KOPT-K1 (cell line): ENCODE results near the gene GATAD2A.
"Not testable (repeated sequence)": the region's sequence is repeated elsewhere in the genome, so short reads cannot be mapped to it uniquely, and the experiment has no call there.

Experiments
- H3K27ac ChIP-seq: fragments of 200-600 bp; sonication (generic); 2 replicates; pipeline ENCODE4 v1.5.1; 2016; ENCODE audit warnings: antibody characterized with exemption, mild to moderate bottlenecking, low read depth, low read length; ENCODE audit not compliant: poor library complexity, severe bottlenecking
- H3K36me3 ChIP-seq: fragments of 200-600 bp; sonication (generic); 2 replicates; pipeline ENCODE4 v1.5.1; 2017; ENCODE audit warnings: antibody characterized with exemption, mild to moderate bottlenecking, low read length, moderate library complexity; ENCODE audit not compliant: insufficient read depth
- H3K9me3 ChIP-seq: fragments of 200-600 bp; sonication (generic); 2 replicates; pipeline ENCODE4 v1.5.1; 2017; ENCODE audit warnings: antibody characterized with exemption, low read length, mild to moderate bottlenecking; ENCODE audit not compliant: insufficient read depth, poor library complexity, severe bottlenecking

The GATAD2A gene

DNA sequence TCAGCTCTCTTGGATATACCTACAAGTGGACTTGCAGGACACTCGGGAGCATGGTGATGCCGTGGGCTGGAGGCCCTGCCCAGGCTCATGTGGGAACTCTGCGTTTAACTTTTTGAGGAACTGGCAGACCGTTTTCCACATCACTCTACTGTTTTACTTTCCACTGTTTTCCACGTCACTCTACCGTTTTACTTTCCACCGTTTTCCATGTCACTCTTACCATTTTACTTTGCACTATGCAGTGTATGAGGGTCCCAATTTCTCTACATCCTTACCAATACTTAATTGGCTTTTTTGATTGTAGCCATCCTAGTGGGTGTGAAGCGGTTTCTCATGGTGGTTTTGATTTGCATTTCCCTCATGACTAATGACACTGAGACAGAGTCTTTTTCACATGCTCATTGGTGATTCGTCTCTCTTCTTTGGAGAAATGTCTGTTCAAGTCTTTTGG is 40.5 kb downstream of the GATAD2A start:
- Histone ChIP-seq H3K27ac (no peak overlapping the region), H3K9me3 (no peaks in the 10 kb centered on the region), H3K36me3 (peaks cover 28% of the 10 kb centered on the region; the same call in 1 of the 2 replicates)

DNA sequence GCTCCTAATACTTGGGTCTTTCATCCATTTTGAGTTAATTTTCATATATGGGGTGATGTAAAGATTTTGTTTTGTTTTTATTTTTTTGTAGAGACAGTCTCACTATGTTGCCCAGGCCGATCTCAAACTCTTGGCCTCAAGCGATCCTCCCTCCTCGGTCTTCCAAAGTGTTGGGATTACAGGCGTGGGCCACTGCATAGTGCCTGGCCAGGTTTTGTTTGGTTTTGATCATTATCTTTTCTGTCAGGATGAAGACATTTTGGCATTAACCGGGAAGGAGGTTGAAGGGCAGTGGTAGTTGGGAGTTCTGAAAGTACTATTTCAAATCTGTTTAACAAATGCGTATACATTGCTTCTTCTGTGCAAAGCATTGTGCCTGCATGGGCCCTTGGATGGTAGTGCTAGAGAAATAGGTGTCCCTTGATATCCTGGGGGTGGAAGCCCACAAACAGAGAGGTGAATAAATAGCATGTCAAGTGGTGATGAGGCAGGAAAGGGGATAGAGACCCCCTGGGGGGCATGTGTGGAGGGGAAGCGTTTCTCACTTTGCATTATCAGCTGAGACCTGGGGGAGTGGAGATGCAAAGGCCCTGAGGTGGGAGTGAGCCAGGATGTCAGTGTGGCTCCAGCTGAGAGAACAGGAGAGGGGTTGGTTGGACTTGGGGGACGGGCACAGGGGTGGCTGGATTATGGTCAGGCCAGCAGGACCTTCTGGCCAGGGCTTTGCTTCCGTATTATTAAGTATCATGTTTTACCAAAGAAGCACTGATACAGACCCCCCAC is 41.4 kb downstream of the GATAD2A start:
- H3K27ac ChIP-seq, result peak overlapping the region; percentile 15
- H3K36me3 ChIP-seq, result peaks cover 28% of the 10 kb centered on the region; the same call in 1 of the 2 replicates
- H3K9me3 ChIP-seq, result no peaks in the 10 kb centered on the region

DNA sequence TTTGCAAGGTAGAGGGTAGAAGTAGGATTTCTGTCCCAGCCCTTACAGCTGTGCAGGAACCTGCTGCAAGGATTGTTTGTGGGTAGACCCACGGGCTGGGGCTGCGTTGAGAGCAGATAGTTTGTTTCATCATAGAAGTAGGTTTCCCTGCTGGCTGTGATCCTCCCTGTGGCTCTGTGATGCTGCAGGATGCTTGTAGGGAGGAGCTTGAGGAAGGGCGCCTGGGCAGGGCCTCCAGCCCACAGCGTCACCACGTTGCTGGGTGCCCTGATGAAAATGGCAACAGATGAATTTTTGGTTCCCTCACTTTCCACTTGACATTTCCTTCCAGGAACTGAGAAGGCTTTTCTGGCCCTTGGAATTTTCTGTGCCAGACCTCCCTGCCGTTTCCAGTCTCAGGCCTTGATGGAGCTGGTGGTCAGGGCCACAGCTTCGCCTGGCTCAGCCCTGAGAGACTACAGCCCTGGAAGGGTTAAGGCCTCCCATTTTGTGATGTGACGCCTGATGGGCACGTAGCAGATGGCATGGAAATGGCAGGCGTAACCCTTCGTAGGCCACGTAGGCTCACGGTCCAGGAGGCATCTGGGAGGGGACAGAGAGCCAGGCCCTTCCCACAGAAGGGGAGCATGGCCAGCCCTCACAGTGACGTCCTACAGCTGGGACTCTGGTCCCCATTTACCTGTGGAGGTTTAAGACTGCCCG is 42.2 kb downstream of the GATAD2A start:
- H3K9me3 ChIP-seq, result no peaks in the 10 kb centered on the region
- peak overlapping the region; percentile 15 for H3K27ac ChIP-seq
- H3K36me3 ChIP-seq, result peaks cover 34% of the 10 kb centered on the region; the same call in 1 of the 2 replicates

DNA sequence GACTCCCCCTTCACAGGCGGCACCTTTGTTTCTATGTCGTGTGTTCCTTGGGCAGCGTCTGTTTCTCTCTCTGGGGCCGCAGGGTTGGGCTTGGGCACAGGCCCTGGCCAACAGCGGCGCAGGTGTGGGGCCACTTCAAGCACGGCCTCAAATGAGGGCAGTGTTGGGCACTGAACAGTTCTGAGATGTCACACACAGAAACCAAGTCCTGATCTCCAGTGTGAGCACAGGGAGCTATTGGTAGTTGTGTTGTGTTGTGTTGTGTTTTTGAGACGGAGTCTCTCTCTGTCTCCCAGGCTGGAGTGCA is 42.7 kb downstream of the GATAD2A start:
- H3K27ac ChIP-seq, result peak overlapping the region; percentile 15
- peaks cover 31% of the 10 kb centered on the region; the same call in 1 of the 2 replicates for H3K36me3 ChIP-seq
- no peaks in the 10 kb centered on the region for H3K9me3 ChIP-seq

DNA sequence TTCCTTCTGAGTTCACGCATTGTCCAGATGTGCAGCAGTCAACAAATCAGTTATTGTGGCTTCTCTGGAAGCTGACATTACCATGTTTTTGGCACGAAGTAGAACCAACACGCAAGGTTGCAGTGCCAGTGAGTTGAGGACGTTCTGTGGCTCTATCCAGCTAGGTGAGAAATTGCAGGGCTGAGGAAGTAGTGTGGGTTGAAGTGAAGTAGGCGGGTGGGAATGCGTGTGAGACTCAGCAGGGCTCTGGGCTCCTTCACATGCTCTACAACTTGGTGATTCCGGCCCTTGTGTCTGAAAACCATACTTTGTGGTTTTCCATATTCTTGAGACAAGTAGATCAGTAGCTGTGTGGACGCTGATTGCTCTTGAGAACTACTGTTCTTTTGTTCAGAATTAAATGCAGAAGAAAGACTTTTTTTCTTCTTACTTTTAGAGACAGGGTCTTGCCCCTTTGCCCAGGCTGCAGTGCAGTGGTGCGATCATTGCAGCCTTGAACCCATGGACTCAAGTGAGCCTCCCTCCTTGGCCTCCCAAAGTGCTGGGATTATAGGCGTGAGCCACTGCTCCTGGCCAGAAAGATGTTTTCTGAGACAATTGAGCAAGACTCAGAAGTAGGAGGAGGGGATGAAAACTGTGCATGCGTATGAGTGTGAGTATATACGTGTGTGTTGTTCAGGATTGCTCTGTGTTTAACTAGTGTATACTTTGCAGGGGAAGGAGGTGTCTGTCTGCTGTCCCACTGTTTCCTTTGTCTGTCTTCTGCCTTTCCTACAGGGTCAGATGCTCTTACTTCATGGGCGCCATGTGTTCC is 46.2 kb downstream of the GATAD2A start:
- Histone ChIP-seq H3K36me3 (peaks cover 20% of the 10 kb centered on the region; the same call in 1 of the 2 replicates), H3K27ac (peak overlapping the region; percentile 16), H3K9me3 (no peaks in the 10 kb centered on the region)

DNA sequence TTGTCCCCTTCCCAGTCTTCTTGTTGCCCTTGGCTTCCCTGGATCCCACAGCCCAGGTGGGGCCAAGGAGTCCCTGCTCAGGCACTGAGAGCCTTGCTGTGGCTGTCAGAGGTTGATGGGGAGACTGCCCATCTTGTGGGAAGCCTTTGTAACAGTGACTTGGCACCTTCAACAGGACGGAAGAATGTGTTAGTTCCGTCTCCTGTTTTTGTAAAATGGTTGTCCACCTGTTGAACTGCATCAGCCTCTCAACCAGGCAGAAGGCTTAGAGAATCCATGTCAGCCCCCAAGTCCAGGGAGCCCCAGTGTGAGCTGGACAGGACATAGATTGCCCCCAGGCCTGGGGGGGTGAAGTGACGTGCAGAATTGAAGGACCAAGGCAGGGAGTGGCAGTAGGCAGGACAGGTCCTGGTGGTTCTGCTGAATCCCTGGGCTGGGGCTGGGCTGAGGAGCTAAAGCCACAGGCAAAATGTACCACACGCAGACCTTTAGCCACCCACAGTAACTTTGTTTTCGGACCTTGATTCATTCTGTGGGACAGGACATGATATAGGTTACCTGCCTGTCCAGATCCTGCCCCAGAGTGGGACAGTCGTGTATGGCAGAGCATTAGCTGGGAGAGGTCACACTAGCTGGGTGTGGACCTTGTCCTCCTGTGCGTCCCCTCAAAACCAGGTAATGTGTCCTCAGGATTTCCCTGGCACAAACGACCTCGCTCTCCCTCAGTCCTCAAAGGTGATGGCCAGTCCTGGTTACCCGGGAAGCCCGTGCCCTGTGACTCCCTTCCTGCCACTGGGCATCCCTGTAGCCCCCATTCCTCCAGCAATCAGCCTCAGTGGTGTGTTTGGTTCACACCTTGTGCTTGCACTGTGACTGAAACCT is 47.0 kb downstream of the GATAD2A start:
- H3K27ac ChIP-seq, result peak overlapping the region; percentile 16
- peaks cover 26% of the 10 kb centered on the region; the same call in 1 of the 2 replicates for H3K36me3 ChIP-seq
- no peaks in the 10 kb centered on the region for H3K9me3 ChIP-seq

DNA sequence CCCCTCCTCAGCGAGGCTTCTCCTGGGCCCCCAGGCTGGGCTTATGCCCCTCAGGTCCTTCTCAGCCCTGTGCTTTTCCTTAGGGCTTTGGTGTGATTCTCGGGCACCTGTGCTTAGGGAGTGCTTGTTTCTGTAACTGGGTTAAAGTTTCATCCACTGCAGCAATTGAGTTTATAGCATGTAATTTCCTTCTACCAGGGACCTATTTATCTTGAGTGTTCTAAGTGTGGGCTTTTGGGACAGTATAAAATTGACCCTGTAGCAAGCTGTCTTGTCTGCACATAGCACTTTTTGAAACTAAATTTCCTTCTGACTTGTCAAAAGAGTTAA is 47.6 kb downstream of the GATAD2A start:
- peaks cover 20% of the 10 kb centered on the region for H3K36me3 ChIP-seq
- no peak overlapping the region for H3K27ac ChIP-seq
- no peaks in the 10 kb centered on the region for H3K9me3 ChIP-seq

DNA sequence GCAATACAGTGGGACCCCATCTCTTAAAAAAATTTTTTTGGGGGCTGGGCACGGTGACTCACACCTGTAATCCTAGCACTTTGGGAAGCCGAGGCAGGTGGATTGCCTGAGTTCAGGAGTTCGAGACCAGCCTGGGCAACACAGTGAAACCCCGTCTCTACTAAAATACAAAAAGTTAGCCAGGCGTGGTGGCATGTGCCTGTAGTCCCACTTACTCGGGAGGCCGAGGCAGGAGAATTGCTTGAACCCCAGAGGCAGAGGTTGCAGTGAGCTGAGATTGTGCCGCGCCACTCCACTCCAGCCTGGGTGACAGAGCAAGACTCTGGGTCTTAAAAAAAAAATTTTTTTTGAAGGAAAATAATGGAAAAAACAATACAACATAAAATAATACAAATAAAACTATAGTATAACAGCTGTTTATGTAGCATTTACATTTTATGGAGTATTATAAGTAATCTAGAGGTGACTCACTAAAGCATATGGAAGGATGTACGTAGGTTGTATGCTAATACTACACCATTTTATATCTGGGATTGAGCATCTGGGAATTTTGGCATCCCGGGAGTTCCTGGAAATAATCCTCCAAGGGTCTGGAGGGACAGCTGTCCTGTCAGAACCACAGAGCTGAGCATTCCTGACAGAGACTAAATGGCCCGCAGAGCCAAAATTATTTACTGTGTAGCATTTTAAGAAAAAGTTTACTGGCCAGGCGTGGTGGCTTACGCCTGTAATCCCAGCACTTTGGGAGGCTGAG is 49.9 kb downstream of the GATAD2A start:
- not testable (repeated sequence) for H3K27ac ChIP-seq, H3K9me3 ChIP-seq
- H3K36me3 ChIP-seq, result peaks cover 18% of the 10 kb centered on the region

DNA sequence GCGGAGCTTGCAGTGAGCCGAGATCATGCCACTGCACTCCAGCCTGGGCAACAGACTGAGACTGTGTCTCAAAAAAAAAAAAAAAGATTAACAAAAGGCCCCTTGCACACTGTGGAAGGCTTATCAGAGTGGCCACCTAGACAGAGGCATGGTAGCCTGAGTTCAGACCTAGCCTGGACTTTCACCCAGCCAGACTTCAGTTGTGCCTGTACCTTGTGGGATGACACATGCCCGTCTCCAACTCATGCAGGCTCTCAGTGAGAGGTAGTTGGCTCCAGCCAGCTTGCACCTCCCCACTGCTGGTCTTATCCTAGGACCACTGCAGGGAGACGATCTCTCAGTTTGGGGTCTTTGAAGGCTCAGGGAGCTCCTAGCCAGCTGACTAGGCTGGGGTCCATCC is 52.2 kb downstream of the GATAD2A start:
- Histone ChIP-seq H3K27ac (peak overlapping the region; percentile 82), H3K36me3 (peaks cover 13% of the 10 kb centered on the region), H3K9me3 (no peaks in the 10 kb centered on the region)

DNA sequence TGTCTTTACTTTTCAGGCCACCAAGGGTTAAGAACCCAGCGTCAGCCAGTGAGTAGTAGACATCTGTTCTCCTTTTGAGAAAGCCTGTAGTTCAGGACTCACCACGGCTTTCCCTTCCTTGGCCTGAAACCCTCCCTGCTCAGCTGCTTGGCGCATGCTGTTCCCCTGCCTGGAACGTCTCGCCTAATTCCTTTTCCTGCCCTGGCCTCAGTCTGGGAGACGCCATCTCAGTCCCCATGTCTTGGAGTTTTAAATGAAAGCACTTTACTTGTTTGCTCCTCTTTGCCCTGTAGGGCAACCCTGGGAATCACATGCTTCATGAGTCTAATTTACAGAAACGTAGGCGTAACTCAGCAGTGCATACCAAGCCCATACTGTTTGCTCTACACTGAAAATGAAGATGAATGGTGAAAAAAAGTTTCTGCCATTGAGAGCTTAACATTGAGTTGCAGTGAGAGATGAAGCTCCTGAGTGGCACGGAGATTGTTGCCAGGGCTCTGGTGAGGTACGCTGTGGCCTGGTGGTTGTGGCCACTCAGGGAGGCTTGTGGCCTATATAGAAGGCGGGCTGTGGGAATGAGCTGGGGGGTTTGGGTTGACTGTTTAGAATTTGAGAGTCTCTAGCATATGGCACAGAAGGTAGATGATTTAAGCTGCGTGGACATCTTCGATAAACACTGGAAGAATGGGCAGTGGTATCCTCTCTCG is 52.8 kb downstream of the GATAD2A start:
- Histone ChIP-seq H3K27ac (peak overlapping the region; percentile 82), H3K9me3 (no peaks in the 10 kb centered on the region), H3K36me3 (peaks cover 18% of the 10 kb centered on the region)

DNA sequence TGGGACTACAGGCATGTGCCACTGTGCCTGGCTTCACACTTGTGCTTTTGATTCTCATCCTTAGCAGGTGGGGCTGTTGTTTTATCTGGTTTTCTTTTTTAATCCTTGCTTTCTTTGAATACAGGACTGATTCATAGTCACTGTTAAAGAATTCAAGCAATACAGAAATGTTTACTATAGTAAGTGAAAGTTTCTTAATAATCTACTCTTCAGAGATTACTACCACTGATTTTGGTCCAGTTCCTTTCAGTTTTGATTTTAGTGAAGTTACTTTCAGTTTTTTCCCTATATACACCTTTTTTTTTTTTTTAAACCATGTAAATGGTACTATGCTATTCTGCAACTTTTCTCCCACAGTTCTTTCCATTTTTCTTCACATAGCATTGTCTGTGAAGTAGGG is 53.6 kb downstream of the GATAD2A start:
- H3K27ac ChIP-seq, result peak overlapping the region; percentile 82
- H3K36me3 ChIP-seq, result peaks cover 23% of the 10 kb centered on the region
- H3K9me3 ChIP-seq, result no peaks in the 10 kb centered on the region

DNA sequence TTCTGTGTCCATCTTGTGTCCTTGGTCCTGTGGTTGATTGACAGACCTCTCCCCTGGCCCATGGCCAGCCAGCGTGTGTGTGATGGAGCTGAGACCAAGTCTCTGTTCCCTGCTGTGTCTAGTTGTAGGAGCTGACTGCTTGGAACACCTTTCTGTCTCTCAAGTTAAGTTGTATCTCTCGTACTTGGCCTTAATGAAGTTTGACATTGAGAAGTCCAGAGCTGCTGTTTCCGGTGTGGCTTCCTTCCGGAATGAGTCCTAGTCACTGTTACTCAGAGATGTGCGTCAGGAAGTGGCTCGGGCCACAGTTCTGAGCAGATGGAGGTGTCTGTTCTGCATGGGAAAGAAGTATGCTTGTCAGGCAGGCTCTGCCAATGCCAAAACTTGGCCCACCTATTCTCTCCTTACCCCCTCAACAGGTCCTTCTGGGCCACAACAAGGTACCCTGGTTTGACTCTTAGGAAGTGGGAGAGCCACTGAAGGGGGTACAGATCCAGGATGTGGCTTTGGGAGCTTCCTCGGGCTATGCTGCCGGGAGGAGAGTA is 54.3 kb downstream of the GATAD2A start:
- Histone ChIP-seq H3K27ac (peak overlapping the region; percentile 82), H3K36me3 (peaks cover 30% of the 10 kb centered on the region), H3K9me3 (peaks cover 2% of the 10 kb centered on the region)

DNA sequence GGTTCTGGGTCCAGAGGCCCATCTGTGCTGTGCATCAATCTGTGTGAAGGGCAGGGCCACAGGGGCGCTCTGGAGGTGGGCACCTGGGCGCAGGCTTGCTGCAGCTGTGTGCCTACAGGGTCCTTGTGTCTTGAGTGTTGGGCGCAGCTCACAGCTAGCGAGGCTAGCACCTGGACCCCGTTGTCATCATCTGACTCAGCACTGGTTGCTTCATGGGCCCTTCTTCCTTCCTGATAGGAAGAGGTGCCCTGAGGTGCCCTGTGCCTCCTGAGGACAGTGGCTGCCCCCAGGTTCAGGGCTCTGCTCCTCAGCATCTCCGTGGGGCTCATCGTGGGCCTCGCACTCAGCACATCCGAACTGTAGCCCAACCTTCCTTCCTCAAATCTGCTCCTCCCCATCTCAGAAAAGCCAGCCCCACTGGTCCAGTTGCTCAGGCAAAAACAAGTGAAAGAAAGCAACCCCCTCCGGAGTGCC is 54.8 kb downstream of the GATAD2A start:
- peak overlapping the region; percentile 82 for H3K27ac ChIP-seq

More for the DNA sequence above, 54.8 kb downstream of the GATAD2A start:
- Histone ChIP-seq H3K9me3 (peaks cover 7% of the 10 kb centered on the region), H3K36me3 (peaks cover 36% of the 10 kb centered on the region)
